ENCODE data around the gene SV2C. TPM values are rescaled to one million over a fixed set of nuclear protein-coding genes. Genes with fewer than 3 reads are reported as not detected.
"Not testable (repeated sequence)": the region's sequence is repeated elsewhere in the genome, so short reads cannot be mapped to it uniquely, and the experiment has no call there.

The SV2C gene
- polyA plus RNA-seq = under 1 TPM in 2 of 3 donors, not detected in 1; 0.04 to 0.05 TPM

DNA sequence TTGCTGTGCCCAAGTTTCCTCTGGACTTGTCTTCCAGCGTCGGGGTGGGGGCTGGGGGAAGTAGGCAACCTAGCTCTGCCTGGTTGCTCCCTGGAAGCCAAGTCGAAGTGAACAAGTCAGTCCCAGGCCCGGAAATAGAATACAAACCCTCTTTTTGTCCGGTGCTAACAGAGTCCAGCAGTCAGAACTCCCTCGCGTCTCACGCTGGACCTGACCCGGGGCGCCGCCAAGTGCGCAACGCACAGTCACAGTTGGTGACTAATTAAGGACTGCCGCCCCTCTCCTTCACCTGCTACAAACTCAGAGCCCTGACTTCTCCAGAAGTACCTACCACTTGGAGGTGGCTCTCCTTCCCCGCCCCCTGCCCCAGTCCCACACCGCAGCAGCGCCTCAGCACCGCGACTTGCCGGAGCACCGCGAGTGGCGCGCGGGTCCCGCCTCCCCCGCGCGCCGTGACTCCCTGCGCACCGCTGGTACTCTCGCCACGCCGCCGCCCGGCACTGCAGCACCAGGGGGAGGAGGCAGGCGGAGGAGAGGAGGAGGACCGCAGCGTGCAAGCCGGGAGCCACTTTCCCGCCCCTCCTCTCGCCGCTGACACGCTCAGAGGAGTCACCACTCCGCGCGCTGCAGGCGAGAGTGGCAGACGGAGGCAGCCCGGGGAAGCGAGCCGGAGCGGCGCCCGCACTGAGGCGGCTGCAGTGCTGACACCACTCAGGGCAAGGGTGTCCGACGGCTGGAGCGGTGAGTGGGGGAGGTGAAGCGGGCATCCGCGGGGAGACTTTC, at the start of gene SV2C:
SV2C (plus strand) TSS at position 612 of the 783 bp plus-strand sequence. CDS start 48,368 bp downstream, outside the sequence.
- 0 to 1% (median 1%) methylated on average over 51 to 63 of the region's 63 CpGs for WGBS, 3 donors

DNA sequence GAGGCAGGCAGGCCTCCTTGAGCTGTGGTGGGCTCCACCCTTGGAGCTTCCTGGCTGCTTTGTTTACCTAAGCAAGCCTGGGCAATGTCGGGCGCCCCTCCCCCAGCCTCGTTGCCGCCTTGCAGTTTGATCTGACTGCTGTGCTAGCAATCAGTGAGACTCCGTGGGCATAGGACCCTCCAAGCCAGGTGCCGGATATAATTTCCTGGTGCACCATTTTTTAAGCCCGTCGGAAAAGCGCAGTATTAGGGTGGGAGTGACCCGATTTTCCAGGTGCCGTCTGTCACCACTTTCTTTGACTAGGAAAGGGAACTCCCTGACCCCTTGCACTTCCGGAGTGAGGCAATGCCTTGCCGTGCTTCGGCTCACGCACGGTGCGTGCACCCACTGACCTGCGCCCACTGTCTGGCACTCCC, 45.4 kb upstream of the SV2C start:
- WGBS, 3 donors = 9 to 29% (median 24%) methylated on average over 18 of the region's 18 CpGs
- not testable (repeated sequence) for H3K27ac ChIP-seq (ENCODE audit: low read depth, low read length)

More for the DNA sequence above, at the start of gene SV2C:
- no peak within 1 kb of the TSS for H3K27ac ChIP-seq (ENCODE audit: low read depth, low read length)

DNA sequence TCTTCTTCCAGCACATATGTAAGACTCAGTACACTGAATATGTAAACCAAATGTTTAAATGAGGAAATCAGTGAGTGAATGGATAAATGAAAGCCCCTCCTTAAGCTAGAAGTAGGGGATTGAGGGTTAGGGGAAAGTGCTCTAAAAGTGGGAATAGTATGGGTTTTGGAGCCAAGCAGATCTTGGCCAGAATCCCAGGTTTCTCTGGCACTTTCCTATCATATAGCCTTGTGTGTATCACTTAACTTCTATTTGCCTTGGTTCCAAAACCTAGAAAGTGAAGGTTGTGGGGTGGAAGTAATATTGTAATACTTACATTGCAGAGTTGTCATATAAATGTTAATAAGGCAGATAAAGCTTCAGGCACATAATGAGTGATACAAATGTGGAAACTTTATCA, 45.0 kb upstream of the SV2C start:
- H3K27ac ChIP-seq (ENCODE audit: low read depth, low read length) = no peak overlapping the region

DNA sequence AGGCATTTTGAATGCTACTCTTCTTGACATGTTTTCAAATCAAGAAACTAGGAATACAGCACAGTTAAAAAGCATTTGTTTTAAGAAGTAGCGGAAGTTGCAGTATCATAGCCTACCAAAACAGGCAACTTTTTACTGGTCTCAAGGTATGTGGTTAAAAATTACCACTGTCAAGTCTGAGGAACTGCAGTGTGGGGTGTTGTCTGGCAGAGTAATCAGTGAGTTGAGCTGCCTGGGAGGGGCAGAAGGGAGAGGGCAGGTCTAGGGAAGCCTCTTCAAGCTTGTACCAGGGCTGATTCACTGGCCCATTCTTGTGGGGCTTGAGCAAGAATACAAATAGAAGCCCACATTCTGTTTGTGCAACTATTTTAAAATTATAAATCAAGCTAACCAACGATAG, 42.4 kb upstream of the SV2C start:
- WGBS, 3 donors = 68 to 88% (median 85%) methylated on average over 2 of the region's 2 CpGs
- H3K27ac ChIP-seq (ENCODE audit: low read depth, low read length) = no peak overlapping the region

DNA sequence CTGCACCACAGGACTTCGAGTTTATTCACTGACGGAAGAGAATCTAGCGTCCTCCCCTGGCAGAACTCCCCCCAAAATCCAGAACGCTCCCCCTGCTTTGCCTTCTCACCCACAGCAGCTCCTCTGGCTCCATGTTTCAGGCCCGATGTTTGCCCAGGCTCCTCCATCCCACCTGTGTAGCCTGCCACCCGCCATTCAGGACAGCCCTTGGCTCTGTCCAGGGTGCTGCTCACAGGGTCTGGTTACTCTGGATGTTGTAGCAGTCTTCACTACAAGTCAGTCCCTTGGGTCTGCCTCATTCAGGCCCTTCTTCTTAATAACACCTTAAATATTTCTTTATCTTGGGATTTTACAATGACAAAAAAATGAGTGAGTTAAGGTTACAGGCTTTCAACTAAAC, 41.3 kb upstream of the SV2C start:
- no peak overlapping the region for H3K27ac ChIP-seq (ENCODE audit: low read depth, low read length)
- 51 to 57% (median 51%) methylated on average over 6 of the region's 6 CpGs for WGBS, 3 donors

- no peak overlapping the region for H3K27ac ChIP-seq (ENCODE audit: low read depth, low read length)
- WGBS, 3 donors = 26 to 56% (median 33%) methylated on average over 3 of the region's 3 CpGs
Observed at GRCh38 chr5:76046741-76047140, 36.4 kb upstream of the SV2C start.

- 39 to 76% (median 76%) methylated on average over 1 of the region's 1 CpG for WGBS, 3 donors
Observed at GRCh38 chr5:76050134-76050533, 33.0 kb upstream of the SV2C start.

GRCh38 chr5:76062502-76063041, 20.6 kb upstream of the SV2C start:
- H3K27ac ChIP-seq (ENCODE audit: low read depth, low read length) = no peak overlapping the region
- WGBS, 3 donors = 50 to 69% (median 58%) methylated on average over 4 of the region's 4 CpGs

More at GRCh38 chr5:76050134-76050533, 33.0 kb upstream of the SV2C start:
- no peak overlapping the region for H3K27ac ChIP-seq (ENCODE audit: low read depth, low read length)

DNA sequence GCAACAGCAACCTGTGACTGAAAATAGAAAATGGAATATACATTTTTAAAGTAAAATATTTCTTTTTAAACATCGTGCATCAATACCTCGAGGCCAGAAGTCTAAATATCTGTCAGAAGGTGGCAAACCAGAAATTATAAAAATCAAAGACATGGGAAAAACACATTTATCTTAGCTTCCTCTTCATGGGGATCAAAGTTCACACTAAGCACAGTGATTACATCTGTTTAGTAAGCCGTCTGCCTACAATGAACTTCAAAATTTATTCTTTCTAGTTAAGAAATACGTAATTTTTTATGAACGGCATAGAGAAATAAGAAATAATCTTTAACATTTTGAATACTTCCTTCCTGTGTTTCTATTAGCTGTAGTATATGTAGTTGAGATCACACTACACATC, 17.9 kb upstream of the SV2C start:
- 56 to 80% (median 74%) methylated on average over 5 of the region's 5 CpGs for WGBS, 3 donors
- H3K27ac ChIP-seq (ENCODE audit: low read depth, low read length) = no peak overlapping the region

DNA sequence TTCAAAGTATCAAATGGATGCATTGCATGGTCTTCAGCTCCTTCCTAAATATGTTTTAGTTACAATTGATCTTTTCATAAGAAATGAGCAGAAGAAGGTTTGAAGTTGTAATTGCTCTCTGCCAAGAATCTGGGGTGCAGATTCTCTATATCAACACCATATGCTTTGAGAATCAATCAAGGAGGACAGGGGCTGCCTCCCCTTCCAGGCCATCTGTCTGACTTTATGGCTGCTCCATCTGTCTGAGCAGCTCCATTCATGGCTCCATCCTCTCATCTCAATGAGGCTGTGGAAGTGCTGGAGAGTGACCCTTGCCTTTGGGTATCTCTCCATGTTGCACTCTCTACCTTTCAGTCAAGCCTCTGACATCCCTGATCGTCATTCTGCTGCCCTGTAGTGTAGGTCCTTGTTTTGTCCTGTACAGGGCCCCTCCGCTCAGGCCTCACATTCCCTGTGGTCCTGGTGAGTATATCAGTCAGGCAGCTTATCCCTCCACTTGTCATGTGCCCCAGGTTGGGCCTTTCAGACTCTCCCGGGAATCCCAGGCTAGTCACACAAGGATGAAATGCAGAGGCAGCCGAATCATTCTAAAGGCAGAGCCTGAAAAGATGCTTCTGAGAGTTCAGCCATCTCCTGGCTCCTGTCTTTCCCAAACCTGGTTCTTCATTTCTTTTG, 14.0 kb upstream of the SV2C start:
- no peak overlapping the region for H3K27ac ChIP-seq (ENCODE audit: low read depth, low read length)
- WGBS, 3 donors = 67 to 80% (median 79%) methylated on average over 4 of the region's 4 CpGs

DNA sequence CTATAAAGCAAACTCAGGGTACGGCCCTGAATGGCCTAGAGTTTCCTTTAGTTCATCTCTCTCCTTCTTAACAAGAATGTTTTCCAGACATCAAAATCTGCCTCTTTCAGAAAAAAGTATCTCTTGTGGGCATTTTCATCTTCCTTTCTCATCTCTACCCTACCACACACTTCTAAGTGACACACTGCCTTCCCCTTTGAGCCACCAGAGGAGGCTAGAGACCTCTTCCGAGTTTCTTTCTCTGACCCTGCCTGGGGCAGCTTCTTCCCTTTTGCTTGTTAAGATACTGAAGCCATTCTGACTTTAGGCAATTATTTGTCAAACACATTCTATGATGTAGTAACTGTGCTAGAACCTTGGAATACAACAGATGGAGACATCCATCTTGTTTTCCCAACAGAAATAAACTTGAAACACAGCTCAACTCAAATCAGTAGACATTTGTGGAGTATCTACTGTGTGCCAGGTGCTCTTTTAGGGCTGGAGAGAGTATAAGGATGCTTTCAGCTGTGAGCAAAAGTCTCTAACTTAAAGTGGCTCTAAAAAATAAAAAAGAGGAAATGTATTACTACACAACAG, 8.6 kb upstream of the SV2C start:
- no peak overlapping the region for H3K27ac ChIP-seq (ENCODE audit: low read depth, low read length)
- WGBS, 3 donors = 41 to 53% (median 48%) methylated on average over 2 of the region's 2 CpGs

- no peak overlapping the region for H3K27ac ChIP-seq (ENCODE audit: low read depth, low read length)
- 4% methylated on average over 44 to 45 of the region's 45 CpGs for WGBS, 3 donors
Observed at GRCh38 chr5:76081811-76082771, 1.1 kb upstream of the SV2C start.

GRCh38 chr5:76083555-76084495, 642 bp downstream of the SV2C start:
- WGBS, 3 donors = 1 to 2% (median 1%) methylated on average over 49 to 50 of the region's 50 CpGs
- H3K27ac ChIP-seq (ENCODE audit: low read depth, low read length) = no peak overlapping the region

DNA sequence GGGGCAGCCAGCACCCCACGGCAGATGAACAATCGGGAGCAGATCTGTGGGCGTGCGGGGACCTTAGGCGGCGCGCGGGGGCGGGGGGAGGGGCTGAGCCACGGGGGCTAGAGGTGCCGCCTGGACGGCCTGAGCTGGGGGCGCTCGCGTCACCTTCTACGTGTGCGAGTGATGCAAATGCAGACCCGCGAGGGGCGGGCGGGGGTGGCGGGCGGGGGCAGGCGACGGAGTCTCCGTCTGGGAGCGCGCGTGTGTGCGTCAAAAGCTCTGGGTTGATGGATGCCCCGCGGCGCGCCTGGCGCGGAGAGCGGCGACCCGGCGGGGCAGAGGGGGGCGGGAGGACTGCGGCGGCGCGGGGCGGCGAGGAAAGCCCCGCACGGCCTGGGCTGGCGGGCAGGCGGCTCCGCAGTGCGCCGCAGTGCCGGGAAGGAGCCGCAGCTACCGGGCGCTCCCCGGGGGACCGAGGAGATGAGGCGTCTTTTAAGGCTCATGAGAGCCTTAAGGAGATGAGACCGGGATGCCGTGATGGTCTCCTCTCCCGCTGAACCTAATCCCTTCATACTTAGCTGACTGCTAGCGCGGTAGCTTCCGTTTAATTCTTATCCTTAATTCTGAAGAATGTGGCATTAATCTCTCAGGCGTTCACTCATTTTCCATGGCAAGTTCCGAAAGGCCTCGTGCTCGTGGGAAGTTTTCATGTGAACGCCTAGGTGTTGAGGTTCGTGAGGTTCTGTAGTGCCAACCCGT, 1.5 kb downstream of the SV2C start:
- 2% methylated on average over 59 to 74 of the region's 74 CpGs for WGBS, 3 donors
- no peak overlapping the region for H3K27ac ChIP-seq (ENCODE audit: low read depth, low read length)

- H3K27ac ChIP-seq (ENCODE audit: low read depth, low read length) = no peak overlapping the region
- WGBS, 3 donors = 26 to 32% (median 29%) methylated on average over 7 of the region's 7 CpGs
Observed at GRCh38 chr5:76085243-76085579, 2.0 kb downstream of the SV2C start.

GRCh38 chr5:76086095-76086494, 2.9 kb downstream of the SV2C start:
- WGBS, 3 donors = 64 to 79% (median 69%) methylated on average over 4 of the region's 4 CpGs

GRCh38 chr5:76089156-76089555, 6.0 kb downstream of the SV2C start:
- not testable (repeated sequence) for H3K27ac ChIP-seq (ENCODE audit: low read depth, low read length)
- WGBS, 3 donors = 92 to 96% (median 95%) methylated on average over 2 of the region's 2 CpGs

More at GRCh38 chr5:76086095-76086494, 2.9 kb downstream of the SV2C start:
- no peak overlapping the region for H3K27ac ChIP-seq (ENCODE audit: low read depth, low read length)
